WERI-Rb-1 (cell line): ENCODE results near the gene UIMC1.

Experiments used
- DNase-seq: peaks from one replicate; pipeline ENCODE4 v3.0.0-alpha.2; 2020
- H3K27ac ChIP-seq: fragments of 250-450 bp; sonication (Bioruptor Pico); 2 replicates; pipeline ENCODE4 v1.5.1; 2020; ENCODE audit warnings: mild to moderate bottlenecking, moderate library complexity
- H3K27me3 ChIP-seq: fragments of 250-450 bp; sonication (Bioruptor Pico); 2 replicates; pipeline ENCODE4 v1.5.1; 2021; ENCODE audit warnings: mild to moderate bottlenecking, low read depth, moderate library complexity; ENCODE audit not compliant: insufficient read depth, severe bottlenecking
- H3K36me3 ChIP-seq: fragments of 250-450 bp; sonication (Bioruptor Pico); 2 replicates; pipeline ENCODE4 v1.5.1; 2020; ENCODE audit warnings: mild to moderate bottlenecking, moderate library complexity
- H3K4me3 ChIP-seq: 2 replicates; pipeline ENCODE4 v1.5.1; 2011; ENCODE audit warnings: low read depth, mild to moderate bottlenecking, control low read depth, low read length
- H3K9me3 ChIP-seq: fragments of 250-450 bp; sonication (Bioruptor Pico); 2 replicates; pipeline ENCODE4 v1.5.1; 2021; ENCODE audit warnings: mild to moderate bottlenecking, moderate library complexity; ENCODE audit not compliant: severe bottlenecking
- CTCF ChIP-seq: IDR thresholded peaks from 2 replicates; pipeline ENCODE4 v1.5.1; 2011; ENCODE audit warnings: low read depth, mild to moderate bottlenecking, control low read depth, inconsistent platforms, low read length

The UIMC1 gene

GRCh38 chr5:176948458-176948857, 58.1 kb downstream of the UIMC1 start:
- H3K36me3 ChIP-seq = peaks cover 11% of the 10 kb centered on the region
- DNase-seq = no peak
- TF ChIP-seq CTCF = no peak
- H3K4me3 ChIP-seq = no peak overlapping the region
- H3K27ac ChIP-seq = no peak overlapping the region
- no peaks in the 10 kb centered on the region for H3K27me3 ChIP-seq
- no peaks in the 10 kb centered on the region for H3K9me3 ChIP-seq

GRCh38 chr5:176947847-176948246, 58.7 kb downstream of the UIMC1 start:
- TF ChIP-seq CTCF = no peak
- Histone ChIP-seq H3K9me3 (no peaks in the 10 kb centered on the region), H3K36me3 (peaks cover 13% of the 10 kb centered on the region), H3K27ac (no peak overlapping the region), H3K27me3 (no peaks in the 10 kb centered on the region), H3K4me3 (no peak overlapping the region)
- DNase-seq = no peak

GRCh38 chr5:176944268-176944667, 62.3 kb downstream of the UIMC1 start:
- TF ChIP-seq CTCF = no peak
- Histone ChIP-seq H3K4me3 (no peak overlapping the region), H3K36me3 (peaks cover 12% of the 10 kb centered on the region), H3K27me3 (no peaks in the 10 kb centered on the region), H3K27ac (peak overlapping the region; percentile 49), H3K9me3 (no peaks in the 10 kb centered on the region)
- DNase-seq = peak; percentile 8

- TF ChIP-seq CTCF = no peak
- Histone ChIP-seq H3K27me3 (no peaks in the 10 kb centered on the region), H3K36me3 (peaks cover 11% of the 10 kb centered on the region), H3K9me3 (no peaks in the 10 kb centered on the region), H3K4me3 (no peak overlapping the region), H3K27ac (peak overlapping the region; percentile 49)
- no peak for DNase-seq
Measured at GRCh38 chr5:176943816-176944215, 62.8 kb downstream of the UIMC1 start.

GRCh38 chr5:176941951-176942350, 64.6 kb downstream of the UIMC1 start:
- peak; percentile 15 for DNase-seq
- no peak for TF ChIP-seq CTCF
- H3K27ac ChIP-seq = no peak overlapping the region
- peaks cover 4% of the 10 kb centered on the region; the same call in 1 of the 2 replicates for H3K36me3 ChIP-seq
- H3K9me3 ChIP-seq = no peaks in the 10 kb centered on the region
- no peak overlapping the region for H3K4me3 ChIP-seq
- no peaks in the 10 kb centered on the region for H3K27me3 ChIP-seq

- Histone ChIP-seq H3K36me3 (peaks cover 4% of the 10 kb centered on the region; the same call in 1 of the 2 replicates), H3K27me3 (no peaks in the 10 kb centered on the region), H3K4me3 (no peak overlapping the region), H3K9me3 (no peaks in the 10 kb centered on the region), H3K27ac (no peak overlapping the region)
- no peak for DNase-seq
- TF ChIP-seq CTCF = no peak
Measured at GRCh38 chr5:176938472-176938871, 68.1 kb downstream of the UIMC1 start.
